ENCODE measurements around the gene ARNT2.

The ARNT2 gene

DNA sequence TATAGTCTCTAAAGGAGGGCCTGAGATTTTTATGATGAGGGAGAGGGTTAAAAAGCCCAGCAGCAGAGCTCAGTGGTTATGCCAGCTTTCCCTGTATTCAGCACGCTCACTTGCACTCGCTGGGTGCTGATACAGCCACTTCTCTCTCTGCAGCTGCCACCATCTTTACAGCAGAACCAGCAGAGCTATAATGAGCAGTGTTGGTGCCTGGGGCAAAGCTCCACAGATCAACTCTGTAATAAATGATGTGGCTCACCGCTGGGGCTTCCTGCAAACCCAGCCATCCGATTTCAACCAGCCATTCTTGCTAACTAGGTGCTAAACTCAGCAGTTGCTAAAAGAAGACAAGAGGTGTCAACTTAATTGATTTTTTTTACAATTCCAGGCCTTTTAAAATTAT is 48.0 kb downstream of the ARNT2 start:
- no peak for DNase-seq (ENCODE audit: low spot score)
- in situ Hi-C loops (cut with MboI; ENCODE audit: low pct_unique_long_range_greater_than_20kb, low sequenced_read_pairs, unreplicated experiment): loop anchor here (10.0 kb wide), 2 partner anchors 313 to 523 kb away; no protein-coding TSS in a partner anchor
- TF ChIP-seq, protein P1, sequence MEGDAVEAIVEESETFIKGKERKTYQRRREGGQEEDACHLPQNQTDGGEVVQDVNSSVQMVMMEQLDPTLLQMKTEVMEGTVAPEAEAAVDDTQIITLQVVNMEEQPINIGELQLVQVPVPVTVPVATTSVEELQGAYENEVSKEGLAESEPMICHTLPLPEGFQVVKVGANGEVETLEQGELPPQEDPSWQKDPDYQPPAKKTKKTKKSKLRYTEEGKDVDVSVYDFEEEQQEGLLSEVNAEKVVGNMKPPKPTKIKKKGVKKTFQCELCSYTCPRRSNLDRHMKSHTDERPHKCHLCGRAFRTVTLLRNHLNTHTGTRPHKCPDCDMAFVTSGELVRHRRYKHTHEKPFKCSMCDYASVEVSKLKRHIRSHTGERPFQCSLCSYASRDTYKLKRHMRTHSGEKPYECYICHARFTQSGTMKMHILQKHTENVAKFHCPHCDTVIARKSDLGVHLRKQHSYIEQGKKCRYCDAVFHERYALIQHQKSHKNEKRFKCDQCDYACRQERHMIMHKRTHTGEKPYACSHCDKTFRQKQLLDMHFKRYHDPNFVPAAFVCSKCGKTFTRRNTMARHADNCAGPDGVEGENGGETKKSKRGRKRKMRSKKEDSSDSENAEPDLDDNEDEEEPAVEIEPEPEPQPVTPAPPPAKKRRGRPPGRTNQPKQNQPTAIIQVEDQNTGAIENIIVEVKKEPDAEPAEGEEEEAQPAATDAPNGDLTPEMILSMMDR (IDR thresholded peaks at IDR 0.05; ENCODE audit: extremely low read depth, insufficient read depth, missing control alignments): no peak

DNA sequence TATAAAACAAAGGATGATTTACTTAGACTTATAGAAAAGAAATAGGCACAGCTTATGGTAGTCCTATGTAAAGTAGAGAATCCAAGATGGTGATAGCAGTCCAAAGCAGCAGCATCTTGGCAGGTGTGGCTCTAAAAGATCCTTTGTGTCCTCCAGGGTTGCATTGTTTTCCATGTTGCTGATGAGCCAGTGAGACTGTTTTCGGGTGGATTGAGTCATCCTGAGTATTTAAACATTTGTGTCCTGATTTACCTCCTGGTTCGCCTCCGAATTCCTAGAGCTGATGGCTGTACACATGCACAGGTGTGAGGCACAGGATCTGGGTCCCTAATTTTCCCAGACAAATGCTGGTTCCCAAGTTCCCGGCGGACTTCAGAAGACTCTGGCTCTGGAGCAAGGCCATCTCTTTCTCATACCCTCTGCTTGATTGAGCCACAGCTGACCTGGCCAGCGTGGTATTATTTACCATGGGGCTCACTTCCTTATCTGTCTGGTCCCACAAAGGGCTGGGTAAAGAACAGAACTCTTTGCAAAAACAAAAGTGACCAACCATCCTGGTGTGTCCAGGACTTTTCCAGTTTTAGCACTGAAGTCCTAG is 51.0 kb downstream of the ARNT2 start:
- no peak for DNase-seq (ENCODE audit: low spot score)
- in situ Hi-C loops (cut with MboI; ENCODE audit: low pct_unique_long_range_greater_than_20kb, low sequenced_read_pairs, unreplicated experiment): loop anchor here (10.0 kb wide), 2 partner anchors 310 to 520 kb away; no protein-coding TSS in a partner anchor

DNA sequence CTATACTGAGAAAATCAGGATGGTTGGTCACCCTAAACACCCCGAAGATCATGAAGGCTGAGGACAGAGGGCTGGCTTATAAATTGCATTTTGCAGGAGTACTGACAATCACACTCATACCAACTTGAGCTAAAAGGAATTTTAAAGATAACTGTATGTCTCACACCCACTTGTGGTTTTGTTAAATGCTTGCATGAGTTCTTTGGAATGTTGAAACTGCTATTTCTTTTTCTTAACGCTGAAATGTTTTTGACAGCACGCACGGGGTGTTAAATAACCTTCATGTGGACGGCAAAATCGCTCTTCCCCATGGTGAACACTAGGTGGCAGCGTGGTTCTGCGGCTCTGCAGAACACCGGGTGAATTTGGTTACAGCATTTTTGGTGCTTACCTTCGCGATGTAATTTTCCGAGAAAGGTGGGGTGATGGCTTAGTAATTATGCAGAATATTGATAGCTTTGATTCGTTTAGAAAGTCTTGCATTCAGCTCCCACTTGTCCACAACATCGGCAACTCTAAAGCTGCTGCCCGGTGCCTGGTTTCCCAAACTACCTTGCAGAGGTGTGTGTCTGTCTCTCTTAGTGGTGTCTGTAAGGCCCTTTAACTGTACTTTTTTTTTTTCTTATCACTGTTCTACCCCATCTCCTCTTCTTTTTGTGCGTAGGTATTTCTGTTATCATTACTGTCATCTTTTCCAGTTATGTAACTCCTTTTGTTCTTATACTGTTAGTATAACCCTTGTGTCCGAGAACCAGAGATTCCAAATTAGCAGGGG is 51.7 kb downstream of the ARNT2 start:
- DNase-seq (ENCODE audit: low spot score): peak; percentile 77
- in situ Hi-C loops (cut with MboI; ENCODE audit: low pct_unique_long_range_greater_than_20kb, low sequenced_read_pairs, unreplicated experiment): loop anchor here (10.0 kb wide), 2 partner anchors 309 to 519 kb away; no protein-coding TSS in a partner anchor
- TF ChIP-seq, protein P1 (IDR thresholded peaks at IDR 0.05; ENCODE audit: extremely low read depth, insufficient read depth, missing control alignments): peak; percentile 92

More for the DNA sequence above, 51.0 kb downstream of the ARNT2 start:
- TF ChIP-seq, protein P1 (IDR thresholded peaks at IDR 0.05; ENCODE audit: extremely low read depth, insufficient read depth, missing control alignments): no peak

DNA sequence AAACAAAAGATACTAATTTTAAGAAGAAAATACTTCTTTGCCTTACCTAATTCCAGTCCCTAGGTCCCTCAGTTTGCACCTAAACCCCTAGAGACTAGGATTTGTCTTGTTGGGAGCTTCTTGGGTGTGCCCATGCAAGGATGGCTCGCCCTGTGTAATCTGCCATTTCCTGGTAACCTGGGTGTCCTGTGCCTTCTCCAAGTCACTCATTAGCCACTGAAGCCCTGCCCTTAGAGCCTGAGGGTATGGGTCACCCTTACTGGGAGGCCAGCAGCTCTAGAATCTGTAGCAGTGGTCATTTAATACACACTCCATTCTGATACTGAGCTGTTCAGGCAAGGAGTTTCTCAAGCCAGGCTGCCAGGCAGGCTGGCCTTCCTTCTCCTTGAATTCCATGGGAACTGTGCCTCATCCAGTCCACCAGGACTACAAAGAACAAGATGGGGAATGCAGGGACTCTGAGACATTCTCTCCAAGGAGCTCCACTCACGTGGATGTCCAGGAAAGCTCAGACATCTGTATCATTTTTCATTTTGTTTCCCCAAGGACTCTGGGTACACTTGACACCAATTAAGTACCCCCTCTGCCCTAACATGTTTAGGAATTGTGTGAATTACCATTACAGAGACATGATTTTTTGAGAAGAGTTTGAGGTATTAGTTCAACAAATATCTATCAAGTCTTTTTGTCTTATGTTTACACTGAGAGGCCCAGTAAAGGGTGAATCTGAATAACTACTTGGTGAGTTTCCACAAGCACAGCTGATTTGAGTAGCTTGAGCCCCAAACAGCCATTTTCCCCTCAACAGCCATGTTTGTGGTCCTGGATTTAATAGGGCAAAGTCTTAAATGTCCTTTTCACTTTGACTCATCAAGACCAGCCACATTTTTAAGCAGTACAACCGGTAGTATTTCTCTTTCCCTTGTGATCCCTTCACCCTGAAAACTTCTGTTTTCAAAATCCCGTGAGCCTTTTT is 52.6 kb downstream of the ARNT2 start:
- in situ Hi-C loops (cut with MboI; ENCODE audit: low pct_unique_long_range_greater_than_20kb, low sequenced_read_pairs, unreplicated experiment): loop anchor here (10.0 kb wide), 2 partner anchors 308 to 518 kb away; no protein-coding TSS in a partner anchor
- TF ChIP-seq, protein P1 (IDR thresholded peaks at IDR 0.05; ENCODE audit: extremely low read depth, insufficient read depth, missing control alignments): no peak
- peak; percentile 20 for DNase-seq (ENCODE audit: low spot score)

DNA sequence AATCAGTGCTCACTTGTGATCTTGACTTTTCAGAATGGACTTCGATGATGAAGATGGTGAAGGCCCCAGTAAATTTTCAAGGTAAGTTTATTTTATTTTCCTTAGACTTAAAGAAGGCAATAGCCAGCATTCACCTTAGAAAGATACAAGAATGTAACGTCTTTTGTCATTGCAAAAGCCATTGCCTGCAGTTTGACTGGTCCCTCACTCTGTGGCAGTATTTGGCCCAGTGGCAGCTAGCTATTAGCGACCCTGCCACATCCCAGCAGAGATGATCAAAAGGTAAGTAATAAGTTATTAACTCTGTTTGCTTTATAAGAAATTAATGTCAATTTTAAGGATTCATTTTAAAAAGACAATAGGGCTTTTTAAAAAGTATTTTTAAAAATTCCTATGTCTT is 53.7 kb downstream of the ARNT2 start:
- no peak for DNase-seq (ENCODE audit: low spot score)
- in situ Hi-C loops (cut with MboI; ENCODE audit: low pct_unique_long_range_greater_than_20kb, low sequenced_read_pairs, unreplicated experiment): loop anchor here (10.0 kb wide), 2 partner anchors 307 to 517 kb away; no protein-coding TSS in a partner anchor
- TF ChIP-seq, protein P1 (IDR thresholded peaks at IDR 0.05; ENCODE audit: extremely low read depth, insufficient read depth, missing control alignments): no peak

DNA sequence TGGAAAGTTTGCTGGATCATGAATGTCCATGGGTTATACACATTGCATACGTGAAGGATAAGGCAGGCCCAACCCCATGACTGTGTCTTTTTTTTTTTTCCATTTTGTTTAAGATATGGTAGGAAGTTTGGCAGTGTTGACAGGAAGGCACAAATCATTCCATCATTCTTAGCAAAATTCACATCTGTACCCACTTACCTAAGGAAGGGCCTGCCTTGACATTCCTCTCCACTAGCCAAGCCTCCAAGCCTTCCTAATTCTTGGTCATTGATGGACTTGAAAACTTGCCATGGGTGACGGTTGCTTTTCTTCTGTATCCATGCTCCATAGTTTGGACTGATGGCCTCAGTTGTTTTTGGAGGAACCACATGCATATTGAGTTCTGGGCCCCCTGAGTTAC is 54.4 kb downstream of the ARNT2 start:
- in situ Hi-C loops (cut with MboI; ENCODE audit: low pct_unique_long_range_greater_than_20kb, low sequenced_read_pairs, unreplicated experiment): loop anchor here (10.0 kb wide), 2 partner anchors 306 to 516 kb away; no protein-coding TSS in a partner anchor
- no peak for DNase-seq (ENCODE audit: low spot score)
- TF ChIP-seq, protein P1 (IDR thresholded peaks at IDR 0.05; ENCODE audit: extremely low read depth, insufficient read depth, missing control alignments): no peak
